Activated effector memory CD4-positive, alpha-beta T cell treated with anti-CD3 and anti-CD28 coated beads, Interleukin-2, amount 50 U/mL, for 16 hours (primary cell): ENCODE measurements around the gene MANBA.
A peak's percentile ranks its signal among the peaks of the same experiment; 100 is the strongest.

Experiments used
- DNase-seq: peaks from one replicate; pipeline ENCODE4 v3.0.0-alpha.2; 2020

MANBA gene

GRCh38 chr4:102760645-102761295 lies at the start of gene MANBA:
Gene MANBA, minus strand, starts transcription at chr4:102760968. Its CDS starts 74 bp downstream, at chr4:102760894.
- DNase-seq: peak; percentile 93

- DNase-seq: no peak
These were observed 48.9 kb upstream of the MANBA start for GRCh38 chr4:102809691-102810090.

GRCh38 chr4:102809190-102809589 lies 48.4 kb upstream of the MANBA start:
- DNase-seq: no peak

GRCh38 chr4:102808009-102808408 lies 47.2 kb upstream of the MANBA start:
- DNase-seq: no peak

- no peak for DNase-seq
These were observed 46.6 kb upstream of the MANBA start for GRCh38 chr4:102807345-102807744.

- DNase-seq: no peak
These were observed 39.0 kb upstream of the MANBA start for GRCh38 chr4:102799816-102800215.

GRCh38 chr4:102794999-102795398 lies 34.2 kb upstream of the MANBA start:
- no peak for DNase-seq

- no peak for DNase-seq
These were observed 31.7 kb upstream of the MANBA start for GRCh38 chr4:102792361-102792936.

- no peak for DNase-seq
These were observed 30.6 kb upstream of the MANBA start for GRCh38 chr4:102791318-102791835.

GRCh38 chr4:102789317-102789717 lies 28.5 kb upstream of the MANBA start:
- DNase-seq: no peak

GRCh38 chr4:102787944-102788343 lies 27.2 kb upstream of the MANBA start:
- DNase-seq: no peak

- no peak for DNase-seq
These were observed 26.5 kb upstream of the MANBA start for GRCh38 chr4:102787096-102787881.

GRCh38 chr4:102786279-102786678 lies 25.5 kb upstream of the MANBA start:
- DNase-seq: no peak

- no peak for DNase-seq
These were observed 22.2 kb upstream of the MANBA start for GRCh38 chr4:102783006-102783405.

GRCh38 chr4:102781570-102781969 lies 20.8 kb upstream of the MANBA start:
- no peak for DNase-seq

- no peak for DNase-seq
These were observed 19.8 kb upstream of the MANBA start for GRCh38 chr4:102780476-102781144.

- DNase-seq: no peak
These were observed 18.4 kb upstream of the MANBA start for GRCh38 chr4:102779204-102779603.

GRCh38 chr4:102778720-102779119 lies 18.0 kb upstream of the MANBA start:
- DNase-seq: no peak

GRCh38 chr4:102775805-102776204 lies 15.0 kb upstream of the MANBA start:
- DNase-seq: no peak

- no peak for DNase-seq
These were observed 13.5 kb upstream of the MANBA start for GRCh38 chr4:102774254-102774653.

GRCh38 chr4:102772738-102773340 lies 12.1 kb upstream of the MANBA start:
- no peak for DNase-seq

- DNase-seq: no peak
These were observed 4.1 kb upstream of the MANBA start for GRCh38 chr4:102764901-102765300.

GRCh38 chr4:102761906-102762305 lies 1.1 kb upstream of the MANBA start:
- DNase-seq: no peak
